ENCODE data around the gene MRPL18.
"Not testable (repeated sequence)": the region's sequence is repeated elsewhere in the genome, so short reads cannot be mapped to it uniquely, and the experiment has no call there.

Gene MRPL18

DNA sequence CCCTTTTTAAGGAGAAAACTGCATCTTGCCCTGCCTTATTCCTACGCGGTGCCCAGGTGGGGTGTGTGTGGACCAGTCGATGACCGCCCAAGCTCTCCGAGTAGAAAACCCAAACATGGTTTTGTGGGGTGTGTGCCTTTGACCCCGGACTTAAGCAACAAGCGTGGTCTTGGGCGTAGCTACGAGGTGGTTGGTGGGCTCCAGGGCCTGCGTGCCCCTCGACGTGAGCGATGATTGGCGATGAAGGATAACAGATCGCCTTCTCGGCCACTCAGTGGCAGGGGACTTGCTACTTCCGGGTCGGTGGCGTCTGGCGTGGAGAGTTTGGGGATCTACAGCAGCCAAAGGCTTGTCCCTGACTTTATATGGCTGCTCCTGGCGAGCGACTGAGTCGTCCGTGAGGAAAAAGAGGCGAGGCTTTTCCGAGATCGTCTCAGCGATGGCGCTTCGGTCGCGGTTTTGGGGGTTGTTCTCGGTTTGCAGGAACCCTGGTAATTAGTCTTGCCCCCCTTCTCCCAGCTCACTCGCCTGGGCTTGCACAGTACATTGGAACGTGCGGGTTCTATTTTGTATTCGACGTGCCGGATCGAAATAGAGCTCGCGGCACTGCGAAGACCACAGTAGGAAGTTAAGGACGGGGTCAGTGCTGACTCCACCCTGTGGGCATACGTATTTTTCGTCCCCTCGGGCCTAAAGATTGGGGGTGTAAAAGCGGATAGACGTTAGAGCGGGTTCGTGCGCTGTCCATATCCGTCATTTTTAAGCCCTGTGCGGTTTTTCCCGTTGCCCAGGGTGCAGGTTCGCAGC, at the start of gene MRPL18:
Gene MRPL18 (plus strand): TSS at position 319 of the 807 bp plus-strand sequence. CDS start 121 bp downstream, at position 440.
- DNase-seq: peak; percentile 100

DNA sequence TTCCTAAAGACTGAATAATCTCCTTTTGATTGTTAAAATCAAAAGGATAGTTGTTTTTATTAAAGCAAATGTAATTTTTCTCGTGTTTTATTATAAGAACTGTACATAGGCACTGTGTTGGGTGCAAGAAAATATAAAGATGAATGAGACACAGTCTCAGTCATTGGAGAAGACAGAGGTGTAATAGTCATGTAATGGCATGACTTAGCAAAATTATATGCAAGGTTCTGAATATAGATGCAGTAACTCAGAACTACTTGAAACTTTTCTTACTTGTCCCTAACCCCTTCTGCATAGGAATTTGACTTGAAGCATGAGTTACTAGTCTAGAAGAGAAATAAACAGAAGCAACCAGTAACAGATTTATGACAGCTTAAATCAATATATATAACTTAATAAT, 48.1 kb upstream of the MRPL18 start:
- DNase-seq: no peak

DNA sequence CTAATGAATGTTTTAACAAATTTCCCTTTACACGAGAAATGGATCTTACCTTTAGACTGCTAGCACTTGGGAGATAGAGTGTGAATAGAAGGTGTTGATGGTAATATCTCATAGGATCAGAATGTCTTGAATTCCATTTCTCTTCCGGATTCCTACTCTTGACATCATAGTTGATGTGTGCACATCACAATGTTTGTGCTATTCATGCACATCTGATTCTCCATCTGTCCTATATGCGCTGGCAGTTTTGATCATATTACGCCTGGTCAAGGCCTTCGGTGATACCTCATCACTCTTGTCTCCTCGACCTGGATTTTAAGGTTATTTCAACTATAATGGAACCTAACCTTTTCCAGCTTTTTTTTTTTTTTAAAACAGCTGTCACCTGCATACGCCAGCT, 45.2 kb upstream of the MRPL18 start:
- no peak for DNase-seq

DNA sequence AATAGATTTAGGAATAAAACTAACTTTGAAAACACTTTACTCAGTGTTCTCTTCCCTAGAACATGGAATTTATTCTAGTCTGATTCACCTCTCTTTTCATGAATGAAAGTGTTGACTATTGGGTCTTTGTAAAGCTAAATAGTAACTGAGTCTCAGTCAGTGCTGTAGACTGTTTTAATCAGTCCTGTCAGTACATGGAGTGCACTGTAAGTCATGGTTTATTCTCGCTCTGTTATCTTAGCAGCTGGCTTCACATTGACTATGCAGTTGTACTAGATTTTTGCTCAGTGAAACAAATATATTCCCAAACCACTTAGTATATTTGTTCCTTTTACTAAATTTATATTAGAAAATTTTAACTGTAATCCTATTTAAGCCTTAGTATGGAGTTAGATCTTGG, 43.5 kb upstream of the MRPL18 start:
- no peak for DNase-seq

DNA sequence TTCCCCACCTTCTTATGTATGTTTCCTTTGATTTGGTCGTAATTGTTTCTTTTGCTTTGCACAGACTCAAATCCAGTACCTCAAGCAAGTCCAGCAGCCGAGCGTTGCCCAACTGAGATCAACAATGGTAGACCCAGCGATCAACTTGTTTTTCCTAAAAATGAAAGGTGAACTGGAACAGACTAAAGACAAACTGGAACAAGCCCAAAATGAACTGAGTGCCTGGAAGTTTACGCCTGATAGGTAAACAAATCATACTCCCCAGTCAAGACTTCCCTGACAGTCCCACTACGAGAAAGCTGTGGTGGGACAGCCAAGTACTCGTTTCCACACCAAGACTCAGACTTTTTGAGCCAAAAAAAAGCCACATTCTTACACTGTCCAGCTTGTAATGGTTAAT, 42.1 kb upstream of the MRPL18 start:
- DNase-seq: not testable (repeated sequence)

DNA sequence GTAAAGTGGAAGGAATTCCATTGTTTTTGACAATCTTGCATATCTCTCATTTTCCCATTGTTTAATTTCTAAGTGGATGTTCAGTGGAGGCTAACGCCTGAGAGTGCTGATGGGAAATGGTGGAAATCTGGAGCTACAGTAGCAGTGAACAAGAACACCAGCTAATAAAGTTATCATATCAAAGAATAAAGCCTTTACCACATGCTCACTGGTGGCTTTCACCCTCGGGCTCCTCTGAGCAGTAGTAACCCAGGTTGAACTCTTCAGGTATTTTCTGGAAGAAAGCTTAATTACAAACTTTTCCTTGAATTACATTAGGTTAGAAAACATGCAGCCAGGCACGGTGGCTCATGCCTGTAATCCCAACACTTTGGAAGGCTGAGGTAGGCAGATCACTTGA, 38.8 kb upstream of the MRPL18 start:
- no peak for DNase-seq

DNA sequence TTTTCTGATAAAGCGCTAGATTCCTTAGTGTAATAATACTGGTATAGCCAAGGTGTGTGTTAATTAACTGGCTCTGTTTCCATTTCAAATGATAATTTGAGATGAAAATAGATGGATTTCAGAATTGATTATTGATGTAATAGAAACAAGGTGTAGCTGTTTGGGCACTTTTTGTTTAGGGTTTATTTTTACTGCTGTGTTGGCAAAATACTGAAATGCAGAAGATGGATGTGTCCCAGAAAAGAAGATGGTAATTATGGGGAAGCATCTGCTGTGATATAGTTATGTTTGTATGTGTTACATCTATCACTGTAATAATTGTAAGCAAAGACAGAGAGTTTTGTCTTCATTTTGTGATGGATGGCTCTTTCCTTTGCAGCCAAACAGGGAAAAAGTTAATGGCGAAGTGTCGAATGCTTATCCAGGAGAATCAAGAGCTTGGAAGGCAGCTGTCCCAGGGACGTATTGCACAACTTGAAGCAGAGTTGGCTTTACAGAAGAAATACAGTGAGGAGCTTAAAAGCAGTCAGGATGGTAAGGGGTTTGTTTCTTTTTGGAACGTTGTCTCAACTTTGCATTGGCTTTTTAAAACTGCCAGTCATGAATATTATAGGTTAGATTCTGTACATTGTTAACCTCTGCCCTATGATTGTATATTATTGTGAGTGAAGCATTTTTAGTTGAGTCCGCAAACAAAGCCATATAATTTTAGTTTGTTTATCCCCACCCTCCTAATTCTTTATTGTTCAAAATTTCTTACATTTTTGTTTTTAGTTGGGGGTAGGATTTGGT, 37.0 kb upstream of the MRPL18 start:
- no peak for DNase-seq

DNA sequence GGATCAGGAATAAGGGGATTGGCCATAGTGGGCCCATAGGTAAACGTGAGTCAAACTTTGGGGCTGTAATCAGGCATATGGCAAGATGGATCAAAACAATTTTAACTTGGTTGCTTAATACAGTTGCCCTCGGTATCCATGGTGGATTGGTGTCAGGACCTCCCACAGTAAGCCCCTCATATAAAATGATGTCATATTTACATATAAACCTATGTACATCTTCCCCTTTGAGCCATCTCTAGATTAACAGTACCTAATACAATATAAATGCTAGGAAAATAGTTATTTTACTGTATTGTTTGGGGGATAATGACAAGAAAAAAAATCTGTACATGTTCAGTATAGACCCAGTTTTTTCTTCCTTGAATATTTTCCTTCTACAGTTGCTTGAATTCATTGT, 35.9 kb upstream of the MRPL18 start:
- no peak for DNase-seq

DNA sequence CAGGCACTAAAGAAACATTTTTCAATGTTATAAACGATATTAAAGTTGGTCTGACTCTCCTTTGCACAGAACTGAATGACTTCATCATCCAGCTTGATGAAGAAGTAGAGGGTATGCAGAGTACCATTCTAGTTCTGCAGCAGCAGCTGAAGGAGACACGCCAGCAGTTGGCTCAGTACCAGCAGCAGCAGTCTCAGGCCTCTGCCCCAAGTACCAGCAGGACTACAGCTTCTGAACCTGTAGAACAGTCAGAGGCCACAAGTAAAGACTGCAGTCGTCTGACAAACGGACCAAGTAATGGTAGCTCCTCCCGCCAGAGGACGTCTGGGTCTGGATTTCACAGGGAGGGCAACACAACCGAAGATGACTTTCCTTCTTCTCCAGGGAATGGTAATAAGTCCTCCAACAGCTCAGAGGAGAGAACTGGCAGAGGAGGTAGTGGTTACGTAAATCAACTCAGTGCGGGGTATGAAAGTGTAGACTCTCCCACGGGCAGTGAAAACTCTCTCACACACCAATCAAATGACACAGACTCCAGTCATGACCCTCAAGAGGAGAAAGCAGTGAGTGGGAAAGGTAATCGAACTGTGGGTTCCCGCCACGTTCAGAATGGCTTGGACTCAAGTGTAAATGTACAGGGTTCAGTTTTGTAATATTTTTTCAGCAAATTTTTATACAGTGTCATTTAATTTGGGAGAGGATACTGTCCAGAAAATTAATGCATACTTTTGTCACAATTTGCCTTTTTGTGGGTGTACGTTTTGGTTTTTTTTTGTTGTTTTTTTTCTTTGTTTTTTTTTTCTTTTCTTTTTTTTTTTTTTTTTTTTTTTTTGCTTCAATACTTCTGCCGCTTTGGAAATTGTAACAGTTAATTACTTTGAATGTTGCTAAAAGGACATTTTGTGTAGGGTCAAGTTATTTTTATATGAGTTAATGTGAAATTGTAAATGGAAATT, 35.0 kb upstream of the MRPL18 start:
- DNase-seq: no peak

DNA sequence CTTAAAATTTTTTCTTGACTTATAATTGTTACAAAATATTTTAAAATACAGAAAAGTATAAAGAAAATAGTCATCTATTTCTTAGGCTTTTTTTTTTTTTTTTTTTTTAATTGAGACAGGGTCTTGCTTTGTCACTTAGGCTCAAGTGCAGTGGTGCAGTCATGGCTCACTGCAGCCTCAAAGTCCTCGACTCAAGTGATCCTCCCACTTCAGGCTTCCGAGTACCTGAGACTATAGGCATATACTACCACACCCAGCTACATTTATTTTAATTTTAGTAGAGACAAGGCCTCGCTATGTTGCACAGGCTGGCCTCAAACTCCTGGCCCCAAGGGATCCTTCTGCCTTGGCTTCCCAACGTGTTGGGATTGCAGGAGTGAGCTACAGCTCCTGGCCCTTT, 33.8 kb upstream of the MRPL18 start:
- no peak for DNase-seq

DNA sequence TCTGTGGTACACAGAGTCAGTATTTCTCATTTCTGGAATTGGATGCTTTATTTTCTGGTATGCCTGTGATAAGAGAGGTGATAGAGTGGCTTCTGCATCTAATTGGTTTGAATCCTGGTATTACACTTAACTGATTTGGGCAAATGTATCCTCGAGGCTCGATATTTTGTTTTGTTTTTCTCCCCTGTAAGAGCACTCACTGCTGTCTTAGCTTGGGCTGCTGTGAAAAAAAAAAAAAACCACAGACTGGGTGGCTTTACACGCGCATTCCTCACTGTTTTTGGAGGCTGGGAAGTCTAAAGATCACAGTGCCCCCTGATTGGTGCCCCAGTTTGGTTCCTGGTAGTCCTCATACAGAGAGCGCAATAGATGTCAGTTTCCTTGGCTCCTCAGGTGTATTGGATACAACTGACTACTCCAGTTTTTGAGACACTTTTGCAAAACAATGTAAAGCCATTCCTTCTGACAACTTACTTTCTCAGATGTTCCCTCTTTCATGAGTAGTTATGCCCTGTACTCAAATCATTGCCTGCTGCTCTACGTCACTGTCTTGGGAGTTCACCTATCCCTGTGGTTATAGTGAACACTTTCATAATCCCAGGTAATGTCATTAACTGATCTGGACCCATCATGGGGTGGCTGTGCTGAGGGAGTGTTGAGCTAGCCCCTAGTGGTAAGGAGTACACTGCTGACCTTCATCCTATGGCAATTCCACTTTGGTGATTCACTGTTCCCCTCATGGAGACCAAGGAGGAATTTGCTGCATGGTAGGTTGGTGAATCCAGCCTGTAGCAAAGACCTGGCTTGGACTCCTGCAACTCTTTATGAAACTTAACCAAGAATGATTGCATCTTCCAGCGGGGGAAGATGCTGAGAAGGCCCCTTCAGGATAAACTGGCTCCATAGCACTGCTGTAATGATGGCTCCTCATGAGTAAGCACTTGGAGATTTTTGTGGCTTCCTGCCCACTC, 32.0 kb upstream of the MRPL18 start:
- no peak for DNase-seq

DNA sequence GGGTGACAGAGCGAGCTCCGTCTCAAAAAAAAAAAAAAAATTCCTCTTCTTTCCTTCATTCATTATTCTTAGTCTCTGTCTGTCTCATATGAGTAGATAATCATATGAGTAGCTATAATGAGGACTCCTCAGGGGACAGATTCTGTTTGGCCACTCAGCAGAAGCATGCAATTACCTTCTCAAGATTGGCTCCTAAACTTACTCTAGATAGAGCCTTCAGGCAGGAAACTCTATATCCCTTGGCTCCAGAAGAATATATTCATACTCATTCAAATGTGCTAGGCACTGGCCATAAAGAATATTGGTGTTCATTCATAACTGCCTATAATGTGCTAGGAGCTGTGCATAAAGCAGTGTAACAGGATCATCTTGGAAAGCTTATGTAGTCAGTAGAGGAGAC, 30.6 kb upstream of the MRPL18 start:
- DNase-seq: no peak

DNA sequence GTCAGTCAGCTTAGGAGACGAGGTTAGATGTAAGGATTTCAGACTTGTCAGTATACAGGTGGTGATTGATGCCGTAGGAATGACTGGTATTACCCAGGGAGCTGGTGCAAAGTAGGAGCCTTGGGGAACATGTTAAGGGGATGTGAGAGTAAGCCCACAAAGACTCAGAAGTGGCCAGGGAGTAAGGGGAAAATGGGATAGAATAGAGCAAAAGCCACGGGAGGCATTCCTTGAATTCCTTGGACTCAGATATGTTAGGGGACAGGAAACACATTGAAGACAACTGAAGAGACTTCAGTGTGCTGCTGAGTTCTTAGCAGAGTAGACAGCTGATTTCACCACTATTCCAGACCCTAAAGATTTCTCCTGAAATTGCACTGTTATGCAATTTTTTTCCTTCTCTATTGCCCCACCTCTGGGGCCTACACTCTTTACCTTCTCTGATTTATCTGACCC, 29.6 kb upstream of the MRPL18 start:
- no peak for DNase-seq

DNA sequence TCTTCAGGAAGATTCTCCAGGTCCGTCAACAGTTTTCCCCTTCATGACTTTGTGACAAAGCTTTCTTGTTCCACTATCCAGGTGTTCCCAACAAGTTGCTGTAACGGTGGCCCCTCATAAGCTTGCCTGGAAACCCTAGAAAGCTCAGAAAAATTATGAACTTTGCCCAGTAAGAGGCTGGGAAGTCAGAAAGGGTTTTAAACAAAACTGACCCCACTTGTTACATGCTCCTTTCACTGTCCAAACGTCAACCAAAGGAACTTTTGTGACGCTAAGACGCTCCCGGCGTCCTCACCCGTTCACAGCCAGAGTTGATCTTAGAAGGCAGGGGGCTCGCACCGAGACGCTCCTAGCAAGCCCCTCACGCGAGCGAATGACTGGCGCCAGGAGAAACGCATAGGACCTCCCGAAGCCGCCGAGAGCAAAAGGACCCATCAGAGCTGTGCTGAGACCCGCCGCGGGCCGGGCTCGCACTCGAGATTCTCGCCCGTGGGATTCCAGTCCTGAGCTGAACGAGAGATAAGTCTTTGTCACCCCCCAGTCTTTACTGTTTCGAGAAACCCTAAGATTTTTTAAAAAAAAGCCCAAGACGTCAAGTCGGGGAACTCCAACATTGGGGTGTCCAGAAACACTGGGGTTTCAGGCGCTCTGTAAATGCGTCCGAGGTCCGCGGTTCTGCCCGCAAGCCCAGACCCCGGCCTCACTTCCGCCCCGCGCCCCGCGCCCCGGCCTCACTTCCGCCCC, 29.0 kb upstream of the MRPL18 start:
- peak; percentile 42 for DNase-seq

DNA sequence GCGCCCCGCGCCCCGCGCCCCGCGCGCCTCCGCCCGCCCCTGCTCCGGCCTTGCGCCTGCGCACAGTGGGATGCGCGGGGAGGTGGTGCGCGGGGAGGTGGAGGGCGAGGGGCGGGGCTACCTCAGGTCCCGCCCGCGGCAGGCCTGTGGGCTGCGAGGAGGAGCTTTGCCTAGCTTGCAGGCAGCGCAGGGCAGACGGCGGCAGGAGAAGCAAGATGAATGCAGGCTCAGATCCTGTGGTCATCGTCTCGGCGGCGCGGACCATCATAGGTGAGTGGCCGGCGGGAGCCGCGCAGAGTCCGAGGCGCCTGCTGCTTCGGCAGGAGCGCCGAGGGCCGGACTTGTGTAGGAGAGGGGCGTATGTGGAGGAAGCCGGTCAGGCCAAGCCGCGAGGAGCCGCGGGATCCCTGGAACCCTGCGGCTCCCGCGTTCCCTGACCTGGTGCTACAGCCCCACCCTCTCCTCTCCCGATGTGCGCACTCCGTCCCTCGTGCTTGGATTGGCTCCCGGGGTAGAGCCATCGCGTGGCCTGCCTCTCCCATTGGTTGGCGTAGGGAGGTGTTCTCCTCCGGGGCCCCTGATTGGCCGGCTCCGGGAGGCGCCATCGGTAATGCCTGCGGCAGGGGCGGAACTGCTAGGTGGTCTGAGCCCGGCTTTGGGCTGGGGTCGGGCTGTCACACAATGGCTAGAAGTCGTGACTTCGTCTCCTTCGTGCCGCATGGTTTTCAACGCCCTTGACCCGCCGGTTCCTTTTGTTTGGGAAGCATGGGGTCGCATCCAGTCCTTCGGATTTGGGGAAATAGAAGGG, 28.2 kb upstream of the MRPL18 start, which contains the start of gene ACAT2:
Gene ACAT2 (plus strand): TSS at position 173 of the 808 bp plus-strand sequence. CDS start 43 bp downstream, at position 216.
- peak; percentile 98 for DNase-seq

DNA sequence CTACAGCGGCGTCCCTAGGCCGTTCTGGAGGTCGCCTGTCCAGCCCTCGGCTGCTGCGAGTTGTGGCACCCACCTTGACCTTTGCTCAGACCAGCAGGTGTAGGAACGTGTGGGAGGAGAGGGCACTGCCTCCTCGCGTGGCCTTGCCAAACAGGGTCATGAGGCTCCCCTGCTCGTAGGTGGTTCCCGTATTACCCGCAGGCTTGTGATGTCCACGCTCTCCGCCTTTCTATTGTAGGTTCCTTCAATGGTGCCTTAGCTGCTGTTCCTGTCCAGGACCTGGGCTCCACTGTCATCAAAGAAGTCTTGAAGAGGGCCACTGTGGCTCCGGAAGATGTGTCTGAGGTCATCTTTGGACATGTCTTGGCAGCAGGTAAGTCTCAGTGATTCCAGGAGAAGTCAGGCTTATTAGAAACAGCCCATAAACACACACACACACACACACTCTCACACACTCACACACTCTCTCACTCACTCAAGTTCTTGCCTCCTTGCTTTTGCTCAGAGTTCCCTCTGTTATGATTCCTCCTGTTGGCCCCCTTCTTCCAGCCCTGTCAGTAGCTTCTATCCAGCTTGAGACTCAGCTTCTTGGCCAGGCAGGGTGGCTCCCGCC, 27.5 kb upstream of the MRPL18 start:
- DNase-seq: no peak

DNA sequence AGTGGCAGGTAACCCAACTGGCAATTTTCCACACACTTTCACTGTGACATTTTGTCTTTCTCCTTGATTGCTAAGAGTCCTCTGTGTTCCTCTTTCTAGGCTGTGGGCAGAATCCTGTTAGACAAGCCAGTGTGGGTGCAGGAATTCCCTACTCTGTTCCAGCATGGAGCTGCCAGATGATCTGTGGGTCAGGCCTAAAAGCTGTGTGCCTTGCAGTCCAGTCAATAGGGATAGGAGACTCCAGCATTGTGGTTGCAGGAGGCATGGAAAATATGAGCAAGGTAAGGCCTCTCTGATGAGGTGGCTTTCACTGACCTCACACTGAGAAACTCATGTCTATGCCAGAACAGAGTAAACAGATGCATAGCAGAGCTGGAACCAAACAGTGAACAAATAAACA, 23.4 kb upstream of the MRPL18 start:
- DNase-seq: no peak

DNA sequence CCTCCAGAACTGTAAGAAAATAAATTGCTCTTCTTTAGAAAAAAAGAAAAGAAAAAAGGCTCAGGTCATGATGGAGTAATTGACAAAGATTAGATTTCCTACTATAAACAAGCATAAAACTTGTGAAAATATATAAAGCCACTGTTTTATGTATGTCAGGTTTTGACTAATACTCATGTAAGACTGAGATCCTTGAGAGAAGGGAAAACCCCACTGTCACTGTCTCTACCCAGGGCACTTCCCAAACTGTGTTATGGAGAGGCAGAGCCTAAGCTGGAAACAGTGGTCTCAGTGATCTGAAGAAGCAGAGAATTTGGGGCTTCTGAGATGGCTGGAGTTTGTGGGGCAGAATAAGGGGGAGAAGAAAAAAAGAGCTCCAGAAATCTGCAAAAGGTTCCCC, 20.8 kb upstream of the MRPL18 start:
- no peak for DNase-seq

DNA sequence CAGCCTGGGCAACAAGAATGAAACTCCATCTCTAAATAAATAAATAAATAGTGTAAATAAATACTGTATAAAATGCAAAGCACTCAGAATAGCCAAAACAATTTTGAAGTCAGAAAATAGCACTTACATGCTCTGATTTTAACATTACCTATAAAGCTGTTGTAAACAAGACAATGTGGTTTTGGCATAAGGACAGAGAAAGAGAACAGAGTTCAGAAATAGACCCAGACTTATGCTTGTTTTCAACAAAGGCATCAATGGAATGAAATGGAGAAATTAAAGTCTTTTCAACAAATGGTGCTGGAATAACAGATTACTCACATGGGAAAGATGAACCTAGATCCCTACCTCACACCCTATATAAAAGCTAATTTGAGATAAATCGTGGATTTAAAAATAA, 18.1 kb upstream of the MRPL18 start:
- no peak for DNase-seq

Measured in NCI-H1105 (cell line).